NT2/D1 (cell line): Measurements from ENCODE around the gene ASCL2.

Experiments used
- DNase-seq: peaks from one replicate; pipeline ENCODE4 v3.0.0-alpha.2; 2011; ENCODE audit warnings: low read depth, low spot score
- H3K27me3 ChIP-seq: 2 replicates; pipeline ENCODE4 v1.6.0; 2011; ENCODE audit warnings: mild to moderate bottlenecking; ENCODE audit not compliant: insufficient read length, insufficient read depth
- H3K36me3 ChIP-seq: 2 replicates; pipeline ENCODE4 v1.6.1; 2011; ENCODE audit warnings: mild to moderate bottlenecking, low read length, mixed read lengths; ENCODE audit not compliant: insufficient read depth, insufficient read length
- H3K4me1 ChIP-seq: 2 replicates; pipeline ENCODE4 v1.5.1; 2011; ENCODE audit not compliant: insufficient read depth, insufficient read length
- H3K4me3 ChIP-seq: 2 replicates; pipeline ENCODE4 v1.5.1; 2011; ENCODE audit warnings: low read depth; ENCODE audit not compliant: insufficient read length
- H3K9ac ChIP-seq: 2 replicates; pipeline ENCODE4 v1.6.0; 2011; ENCODE audit warnings: low read depth; ENCODE audit not compliant: insufficient read length
- H3K9me3 ChIP-seq: 2 replicates; pipeline ENCODE4 v1.5.1; 2011; ENCODE audit warnings: mild to moderate bottlenecking, low read length; ENCODE audit not compliant: insufficient read depth
- SUZ12 ChIP-seq: IDR thresholded peaks from 2 replicates; pipeline ENCODE4 v1.6.1; 2011; ENCODE audit not compliant: insufficient read length, insufficient read depth; ENCODE audit errors: extremely low read depth
- YY1 ChIP-seq: IDR thresholded peaks from 2 replicates; pipeline ENCODE4 v1.6.1; 2011; ENCODE audit not compliant: insufficient read length, insufficient read depth
- ZNF274 ChIP-seq: IDR thresholded peaks from 2 replicates; pipeline ENCODE4 v1.6.1; 2011; ENCODE audit warnings: mild to moderate bottlenecking, low read depth, low read length

Gene ASCL2

GRCh38 chr11:2280208-2280607 lies 9.8 kb upstream of the ASCL2 start:
- Histone ChIP-seq H3K27me3 (no peaks in the 10 kb centered on the region), H3K9me3 (peaks cover 20% of the 10 kb centered on the region; the same call in 1 of the 2 replicates), H3K36me3 (no peaks in the 10 kb centered on the region), H3K9ac (no peak overlapping the region), H3K4me1 (no peaks in the 10 kb centered on the region), H3K4me3 (no peak overlapping the region)
- TF ChIP-seq YY1 (no peak), ZNF274 (no peak), SUZ12 (no peak)
- DNase-seq = no peak

GRCh38 chr11:2277933-2278523 lies 7.6 kb upstream of the ASCL2 start:
- Histone ChIP-seq H3K9ac (no peak overlapping the region), H3K4me1 (no peaks in the 10 kb centered on the region), H3K4me3 (no peak overlapping the region), H3K9me3 (peaks cover 15% of the 10 kb centered on the region; the same call in 1 of the 2 replicates), H3K27me3 (peaks cover 4% of the 10 kb centered on the region), H3K36me3 (no peaks in the 10 kb centered on the region)
- TF ChIP-seq ZNF274 (no peak), SUZ12 (no peak), YY1 (no peak)
- no peak for DNase-seq

GRCh38 chr11:2277008-2277346 lies 6.6 kb upstream of the ASCL2 start:
- no peaks in the 10 kb centered on the region for H3K4me1 ChIP-seq
- H3K9me3 ChIP-seq = peaks cover 7% of the 10 kb centered on the region; the same call in 1 of the 2 replicates
- TF ChIP-seq ZNF274 (no peak), SUZ12 (no peak), YY1 (no peak)
- H3K4me3 ChIP-seq = no peak overlapping the region
- DNase-seq = no peak
- H3K27me3 ChIP-seq = peaks cover 4% of the 10 kb centered on the region
- H3K36me3 ChIP-seq = no peaks in the 10 kb centered on the region
- H3K9ac ChIP-seq = no peak overlapping the region

GRCh38 chr11:2276280-2277007 lies 6.1 kb upstream of the ASCL2 start:
- TF ChIP-seq YY1 (no peak), ZNF274 (no peak), SUZ12 (no peak)
- peaks cover 2% of the 10 kb centered on the region for H3K4me1 ChIP-seq
- DNase-seq = no peak
- no peak overlapping the region for H3K4me3 ChIP-seq
- H3K27me3 ChIP-seq = peaks cover 9% of the 10 kb centered on the region
- no peaks in the 10 kb centered on the region for H3K36me3 ChIP-seq
- no peak overlapping the region for H3K9ac ChIP-seq
- H3K9me3 ChIP-seq = peaks cover 7% of the 10 kb centered on the region; the same call in 1 of the 2 replicates

- Histone ChIP-seq H3K4me1 (peaks cover 6% of the 10 kb centered on the region), H3K9ac (no peak overlapping the region), H3K27me3 (peaks cover 18% of the 10 kb centered on the region), H3K4me3 (no peak overlapping the region), H3K36me3 (no peaks in the 10 kb centered on the region), H3K9me3 (peaks cover 11% of the 10 kb centered on the region)
- no peak for DNase-seq
- no peak for TF ChIP-seq ZNF274
- TF ChIP-seq YY1 = no peak
- no peak for TF ChIP-seq SUZ12
These were observed 5.2 kb upstream of the ASCL2 start for GRCh38 chr11:2275334-2276279.

GRCh38 chr11:2273771-2274170 lies 3.4 kb upstream of the ASCL2 start:
- DNase-seq = no peak
- Histone ChIP-seq H3K36me3 (no peaks in the 10 kb centered on the region), H3K9ac (no peak overlapping the region), H3K4me1 (peaks cover 6% of the 10 kb centered on the region), H3K27me3 (peaks cover 26% of the 10 kb centered on the region), H3K4me3 (no peak overlapping the region), H3K9me3 (peaks cover 4% of the 10 kb centered on the region; the same call in 1 of the 2 replicates)
- TF ChIP-seq SUZ12 (no peak), YY1 (no peak), ZNF274 (no peak)

GRCh38 chr11:2273311-2273710 lies 2.9 kb upstream of the ASCL2 start:
- Histone ChIP-seq H3K9me3 (peaks cover 4% of the 10 kb centered on the region; the same call in 1 of the 2 replicates), H3K27me3 (peaks cover 28% of the 10 kb centered on the region), H3K4me1 (peaks cover 8% of the 10 kb centered on the region), H3K9ac (no peak overlapping the region), H3K36me3 (no peaks in the 10 kb centered on the region), H3K4me3 (no peak overlapping the region)
- no peak for TF ChIP-seq SUZ12
- no peak for TF ChIP-seq YY1
- TF ChIP-seq ZNF274 = no peak
- no peak for DNase-seq
